CD14-positive monocyte (primary cell): ENCODE results near the gene IGFBP1. TPM values are rescaled to one million over a fixed set of nuclear protein-coding genes. Genes with fewer than 3 reads are reported as not detected.
"Not testable (repeated sequence)": the region's sequence is repeated elsewhere in the genome, so short reads cannot be mapped to it uniquely, and the experiment has no call there.

Experiments
- DNase-seq, 3 donors: peaks; one replicate each; pipeline ENCODE4 v3.0.0-alpha.2; 2011 to 2022
- H2AFZ ChIP-seq: 2 replicates; pipeline ENCODE4 v1.6.0; 2012; ENCODE audit warnings: mild to moderate bottlenecking, low read depth, low read length, inconsistent platforms; ENCODE audit not compliant: insufficient read depth, poor library complexity, severe bottlenecking
- H3K27ac ChIP-seq, 2 donors: 1 replicate in 1 of 2; 2 replicates in 1 of 2; pipeline ENCODE4 v1.5.1; 2012 to 2013; ENCODE audit warnings: low read length in 2 of 2, control low read depth in 1 of 2, inconsistent platforms in 1 of 2, low read depth in 1 of 2, mild to moderate bottlenecking in 1 of 2
- H3K27me3 ChIP-seq, 2 donors: one replicate each; pipeline versions ENCODE4 v1.6.0 to v1.6.1; 2011 to 2013; ENCODE audit warnings: low read length in 2 of 2; ENCODE audit not compliant: control insufficient read depth in 2 of 2, insufficient read depth in 2 of 2
- H3K36me3 ChIP-seq, 2 donors: replicated peaks in 1 of 2; 1 replicate in 1 of 2; 2 replicates in 1 of 2; pipeline versions ENCODE4 v1.5.1 to v1.6.1; 2012 to 2013; ENCODE audit warnings: low read length in 2 of 2, control low read depth in 1 of 2, inconsistent platforms in 1 of 2, mild to moderate bottlenecking in 1 of 2; ENCODE audit not compliant: insufficient read depth in 2 of 2, control insufficient read depth in 1 of 2
- H3K4me1 ChIP-seq, 2 donors: 1 replicate in 1 of 2; 2 replicates in 1 of 2; pipeline versions ENCODE4 v1.5.1 to v1.6.1; 2012 to 2013; ENCODE audit warnings: low read length in 2 of 2, control low read depth in 1 of 2, inconsistent platforms in 1 of 2, mild to moderate bottlenecking in 1 of 2, moderate library complexity in 1 of 2; ENCODE audit not compliant: insufficient read depth in 2 of 2, control insufficient read depth in 1 of 2
- H3K4me2 ChIP-seq: replicated peaks from 2 replicates; pipeline ENCODE3; 2012; ENCODE audit warnings: low read length, moderate library complexity, mild to moderate bottlenecking; ENCODE audit not compliant: poor library complexity, severe bottlenecking; ENCODE audit errors: extremely low read depth
- H3K4me3 ChIP-seq, 3 experiments: fragments of 200-600 bp in 1 of 3; sonication (generic) in 1 of 3; replicated peaks in 1 of 3; 1 replicate in 2 of 3; 2 replicates in 1 of 3; pipeline ENCODE4 v1.5.1; 2011 to 2013; ENCODE audit warnings: low read length in 3 of 3, mild to moderate bottlenecking in 3 of 3, control low read depth in 2 of 3, low read depth in 2 of 3, inconsistent platforms in 1 of 3, moderate library complexity in 1 of 3
- H3K79me2 ChIP-seq: 2 replicates; pipeline ENCODE4 v1.6.0; 2012; ENCODE audit warnings: mild to moderate bottlenecking, control low read depth, inconsistent platforms, low read length, moderate library complexity; ENCODE audit not compliant: insufficient read depth
- H3K9ac ChIP-seq: 2 replicates; pipeline ENCODE4 v1.6.0; 2017; ENCODE audit warnings: low read length, mild to moderate bottlenecking; ENCODE audit not compliant: insufficient read depth, poor library complexity, severe bottlenecking
- H3K9me3 ChIP-seq, 2 donors: replicated peaks in 1 of 2; 1 replicate in 1 of 2; 2 replicates in 1 of 2; pipeline versions ENCODE4 v1.5.1 to v1.6.1; 2012 to 2013; ENCODE audit warnings: low read length in 2 of 2, control low read depth in 1 of 2; ENCODE audit not compliant: control insufficient read depth in 1 of 2, insufficient read depth in 1 of 2
- H4K20me1 ChIP-seq: 2 replicates; pipeline ENCODE4 v1.6.0; 2012; ENCODE audit warnings: mild to moderate bottlenecking, low read length, control low read depth, moderate library complexity; ENCODE audit not compliant: insufficient read depth
- H3K27ac Mint-ChIP-seq, 7 donors: one replicate each; pipeline ENCODE4 v1.8.0; 2020; ENCODE audit warnings: mild to moderate bottlenecking in 7 of 7, mixed read lengths in 7 of 7, moderate library complexity in 6 of 7, inconsistent platforms in 2 of 7
- H3K27me3 Mint-ChIP-seq, 3 donors: one replicate each; pipeline ENCODE4 v1.8.0; 2021 to 2022; ENCODE audit warnings: low read depth in 3 of 3, mild to moderate bottlenecking in 3 of 3, mixed read lengths in 3 of 3, moderate library complexity in 3 of 3, inconsistent platforms in 1 of 3
- H3K36me3 Mint-ChIP-seq, 2 donors: one replicate each; pipeline ENCODE4 v1.8.0; 2020; ENCODE audit warnings: mixed read lengths in 2 of 2, inconsistent platforms in 1 of 2, mild to moderate bottlenecking in 1 of 2
- H3K4me1 Mint-ChIP-seq: one replicate; pipeline ENCODE4 v1.8.0; 2020; ENCODE audit warnings: mild to moderate bottlenecking, mixed read lengths
- H3K4me3 Mint-ChIP-seq, 2 donors: one replicate each; pipeline ENCODE4 v1.8.0; 2020; ENCODE audit warnings: mild to moderate bottlenecking in 2 of 2, mixed read lengths in 2 of 2, moderate library complexity in 1 of 2
- H3K9me3 Mint-ChIP-seq, 7 donors: one replicate each; pipeline ENCODE4 v1.8.0; 2020 to 2022; ENCODE audit warnings: mixed read lengths in 7 of 7, mild to moderate bottlenecking in 6 of 7, moderate library complexity in 6 of 7, inconsistent platforms in 2 of 7
- CTCF ChIP-seq: fragments of 200-600 bp; IDR thresholded peaks from one replicate; pipeline ENCODE4 v1.8.0; 2022; ENCODE audit warnings: antibody characterized with exemption, mild to moderate bottlenecking
- WGBS: methylation state at CpG from one replicate; pipeline ENCODE4 v1.1.5; 2013; ENCODE audit warnings: missing lambda C conversion rate; ENCODE audit not compliant: insufficient coverage; 5-methylcytosine and 5-hydroxymethylcytosine counted together
- intact Hi-C, 2 donors: fragments of 100-400 bp; cut with micrococcal nuclease; formaldehyde crosslinking; loops; one replicate each; pipeline versions ENCODE4 v1.15.0 to v1.15.1; 2023
- polyA plus RNA-seq, 3 donors: library from polyadenylated mRNA; depleted of rRNA in 1 of 3; unstranded in 2 of 3; stranded (reverse) in 1 of 3; fragments of 300-500 nt in 2 of 3; fragments of >200 nt in 1 of 3; fragmentation: Illumina TruSeq in 2 of 3; gene quantifications; 1 replicate in 2 of 3; 2 replicates in 1 of 3; pipeline ENCODE4 v1.2.3, GENCODE V29; 2012 to 2021

Gene IGFBP1
- polyA plus RNA-seq, 3 donors, result not detected

DNA sequence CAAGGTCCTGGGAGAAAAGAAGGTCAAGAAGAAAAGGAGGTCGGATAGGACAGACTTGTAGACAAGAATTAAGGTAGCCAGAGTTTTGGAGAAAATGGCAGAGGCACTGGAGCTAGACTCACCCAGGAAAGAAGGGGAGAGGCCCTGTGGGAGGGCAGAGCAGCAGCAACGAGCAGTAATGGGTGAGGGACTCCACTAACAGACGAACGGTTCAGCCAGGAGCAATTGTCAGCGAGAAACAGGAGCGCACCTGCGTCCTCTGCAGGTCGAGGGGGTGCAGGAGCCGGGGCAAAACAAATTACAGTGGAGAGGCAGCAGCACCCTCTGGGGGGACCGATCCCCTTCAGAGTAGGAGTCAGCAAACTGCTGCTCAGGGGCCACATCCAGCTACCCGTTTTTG lies 51.3 kb downstream of the IGFBP1 start:
- H3K36me3 ChIP-seq, result no peaks in the 10 kb centered on the region

GRCh38 chr7:45940237-45940781 lies 52.0 kb downstream of the IGFBP1 start:
- peaks cover 5 to 23% (median 14%) of the 10 kb centered on the region in 7 donors for H3K9me3 Mint-ChIP-seq
- H4K20me1 ChIP-seq, H3K36me3 ChIP-seq, DNase-seq, H3K4me2 ChIP-seq, H3K27me3 ChIP-seq, H3K27ac Mint-ChIP-seq, H3K79me2 ChIP-seq, intact Hi-C loops, H3K4me1 ChIP-seq, H3K36me3 Mint-ChIP-seq, H3K27ac ChIP-seq, H3K27me3 Mint-ChIP-seq, H3K4me1 Mint-ChIP-seq, H3K9ac ChIP-seq, H2AFZ ChIP-seq: not testable (repeated sequence)
- peak overlapping the region; percentile 28 to 66 for H3K4me3 Mint-ChIP-seq
- H3K9me3 ChIP-seq, result peaks cover 0 to 11% of the 10 kb centered on the region in 2 donors
- H3K4me3 ChIP-seq, result peak overlapping the region in 1 of 3 experiments; percentile 22
- WGBS, result 27% methylated on average over 10 of the region's 14 CpGs

More for the DNA sequence above, 51.3 kb downstream of the IGFBP1 start:
- H3K4me1 ChIP-seq, result peaks cover 0 to 6% of the 10 kb centered on the region in 2 donors
- no peak for TF ChIP-seq CTCF
- Mint-ChIP-seq H3K27me3 (peaks cover 6 to 10% (median 9%) of the 10 kb centered on the region in 3 donors), H3K9me3 (peaks cover 5 to 23% (median 14%) of the 10 kb centered on the region in 7 donors), H3K36me3 (no peaks in the 10 kb centered on the region), H3K4me3 (peak overlapping the region in 1 of 2 donors; percentile 54), H3K27ac (peak overlapping the region in 1 of 7 donors; percentile 55), H3K4me1 (peaks cover 3% of the 10 kb centered on the region)
- intact Hi-C loops, result no loop called here
- H3K27me3 ChIP-seq, result peaks cover 0 to 3% of the 10 kb centered on the region in 2 donors
- H3K9ac ChIP-seq, result no peak overlapping the region
- no peak overlapping the region for H3K4me2 ChIP-seq
- H3K4me3 ChIP-seq, result no peak overlapping the region
- H3K9me3 ChIP-seq, result peaks cover 0 to 11% of the 10 kb centered on the region in 2 donors
- WGBS, result 95% methylated on average over 10 of the region's 11 CpGs
- no peaks in the 10 kb centered on the region for H3K79me2 ChIP-seq
- DNase-seq, result no peak
- H3K27ac ChIP-seq, result no peak overlapping the region
- H4K20me1 ChIP-seq, result no peaks in the 10 kb centered on the region
- H2AFZ ChIP-seq, result no peak overlapping the region
